Breast epithelium (tissue), 4 donors: ENCODE measurements around the gene SOD3. TPM values are rescaled to one million over a fixed set of nuclear protein-coding genes. Genes with fewer than 3 reads are reported as not detected.

Source experiments
- DNase-seq, 2 donors: peaks; one replicate each; pipeline ENCODE4 v3.0.0-alpha.2; 2019; ENCODE audit warnings: low spot score in 2 of 2
- H3K27ac ChIP-seq, 2 donors: fragments of 200-600 bp; sonication (generic) in 1 of 2; one replicate each; pipeline ENCODE4 v1.5.1; 2016 to 2019; ENCODE audit warnings: mild to moderate bottlenecking in 1 of 2
- H3K27me3 ChIP-seq, 2 donors: fragments of 200-600 bp; sonication (generic) in 1 of 2; one replicate each; pipeline versions ENCODE4 v1.5.1 to v1.6.0; 2017 to 2019; ENCODE audit warnings: control low read depth in 1 of 2, mild to moderate bottlenecking in 1 of 2
- H3K36me3 ChIP-seq: fragments of 200-600 bp; one replicate; pipeline ENCODE4 v1.5.1; 2019
- H3K4me1 ChIP-seq, 2 donors: fragments of 200-600 bp; sonication (generic); one replicate each; pipeline ENCODE4 v1.5.1; 2016 to 2019; ENCODE audit warnings: control low read depth in 1 of 2
- H3K4me3 ChIP-seq, 3 donors: fragments of 200-600 bp; sonication (generic); 1 replicate in 2 of 3; 2 replicates in 1 of 3; pipeline ENCODE4 v1.5.1; 2016 to 2019; ENCODE audit warnings: mild to moderate bottlenecking in 3 of 3, moderate library complexity in 2 of 3
- H3K9me3 ChIP-seq, 2 donors: fragments of 200-600 bp; sonication (generic) in 1 of 2; one replicate each; pipeline ENCODE4 v1.5.1; 2016 to 2019; ENCODE audit warnings: control low read depth in 1 of 2
- CTCF ChIP-seq, 3 donors: fragments of 450-650 bp; IDR thresholded peaks; one replicate each; pipeline ENCODE4 v1.5.1; 2016 to 2017; ENCODE audit warnings: antibody characterized with exemption in 3 of 3, mild to moderate bottlenecking in 3 of 3, moderate library complexity in 3 of 3
- POLR2A ChIP-seq: fragments of 450-650 bp; IDR thresholded peaks from one replicate; pipeline ENCODE4 v1.6.1; 2016; ENCODE audit warnings: antibody characterized with exemption, mild to moderate bottlenecking, moderate library complexity
- POLR2AphosphoS5 ChIP-seq, 3 donors: sonication (generic); formaldehyde crosslinking; IDR thresholded peaks; one replicate each; pipeline ENCODE4 v1.6.1; 2017; ENCODE audit warnings: antibody characterized with exemption in 3 of 3
- intact Hi-C: fragments of 100-400 bp; cut with DNase I; formaldehyde crosslinking; loops from one replicate; pipeline ENCODE4 v1.15.1; 2023; ENCODE audit warnings: low total_unique reads
- total RNA-seq, 3 donors: library from RNA; depleted of rRNA; stranded (reverse); fragments of >200 nt; gene quantifications; one replicate each; pipeline ENCODE4 v1.1.0, GENCODE V29; 2016

The SOD3 gene
- total RNA-seq, 3 donors from 2014 or later, result 22.0 to 131 (median 77.3) TPM

- no peaks in the 10 kb centered on the region for H3K9me3 ChIP-seq
- intact Hi-C loops, result no loop called here
- no peak for DNase-seq
- H3K4me3 ChIP-seq, result no peak overlapping the region
- no peaks in the 10 kb centered on the region for H3K27me3 ChIP-seq
- H3K4me1 ChIP-seq, result no peaks in the 10 kb centered on the region
- no peaks in the 10 kb centered on the region for H3K36me3 ChIP-seq
- no peak overlapping the region for H3K27ac ChIP-seq
- no peak for TF ChIP-seq POLR2AphosphoS5 (IDR thresholded peaks at IDR 0.05)
- TF ChIP-seq CTCF (IDR thresholded peaks at IDR 0.05), result no peak
- TF ChIP-seq POLR2A, result no peak
These were observed 41.4 kb downstream of the SOD3 start for GRCh38 chr4:24836661-24837242.

DNA sequence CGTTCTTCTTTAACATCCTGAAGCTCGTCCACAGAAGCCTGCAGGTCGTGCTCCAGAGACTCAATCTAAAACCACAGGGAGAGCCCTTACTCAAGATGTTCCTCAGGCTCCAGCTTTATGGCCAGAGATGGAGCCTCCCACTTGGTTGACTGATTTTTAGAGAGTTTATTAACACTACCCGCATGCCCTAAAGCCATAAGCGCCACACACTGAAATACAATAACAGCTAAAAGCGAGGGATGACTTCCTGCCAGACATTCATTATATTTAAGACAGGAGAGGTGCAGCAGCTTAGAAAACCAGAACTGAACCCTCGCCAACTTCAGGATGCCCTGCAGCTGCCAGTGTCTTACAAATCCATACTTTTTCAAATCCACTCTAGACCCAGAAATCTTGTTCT is 42.0 kb downstream of the SOD3 start:
- H3K27me3 ChIP-seq, result no peaks in the 10 kb centered on the region
- H3K27ac ChIP-seq, result no peak overlapping the region
- intact Hi-C loops, result no loop called here
- TF ChIP-seq POLR2AphosphoS5 (IDR thresholded peaks at IDR 0.05) (no peak), POLR2A (no peak), CTCF (IDR thresholded peaks at IDR 0.05) (no peak)
- no peaks in the 10 kb centered on the region for H3K4me1 ChIP-seq
- H3K36me3 ChIP-seq, result no peaks in the 10 kb centered on the region
- DNase-seq, result no peak
- no peak overlapping the region for H3K4me3 ChIP-seq
- H3K9me3 ChIP-seq, result no peaks in the 10 kb centered on the region

- intact Hi-C loops, result no loop called here
- no peak for TF ChIP-seq POLR2A
- Histone ChIP-seq H3K9me3 (no peaks in the 10 kb centered on the region), H3K27ac (no peak overlapping the region), H3K4me3 (no peak overlapping the region), H3K36me3 (no peaks in the 10 kb centered on the region), H3K27me3 (no peaks in the 10 kb centered on the region), H3K4me1 (no peaks in the 10 kb centered on the region)
- DNase-seq, result no peak
These were observed 42.4 kb downstream of the SOD3 start for GRCh38 chr4:24837781-24838180.

GRCh38 chr4:24840362-24840761 is 45.0 kb downstream of the SOD3 start:
- no peaks in the 10 kb centered on the region for H3K4me1 ChIP-seq
- intact Hi-C loops, result no loop called here
- H3K27me3 ChIP-seq, result no peaks in the 10 kb centered on the region
- no peak overlapping the region for H3K27ac ChIP-seq
- TF ChIP-seq POLR2A (no peak), POLR2AphosphoS5 (IDR thresholded peaks at IDR 0.05) (no peak), CTCF (IDR thresholded peaks at IDR 0.05) (no peak)
- H3K4me3 ChIP-seq, result no peak overlapping the region
- H3K36me3 ChIP-seq, result no peaks in the 10 kb centered on the region
- no peak for DNase-seq
- no peaks in the 10 kb centered on the region for H3K9me3 ChIP-seq

- H3K4me3 ChIP-seq, result no peak overlapping the region
- H3K27me3 ChIP-seq, result no peaks in the 10 kb centered on the region
- H3K9me3 ChIP-seq, result no peaks in the 10 kb centered on the region
- TF ChIP-seq CTCF (IDR thresholded peaks at IDR 0.05), result no peak
- no peak for TF ChIP-seq POLR2A
- TF ChIP-seq POLR2AphosphoS5 (IDR thresholded peaks at IDR 0.05), result no peak
- H3K27ac ChIP-seq, result no peak overlapping the region
- no peak for DNase-seq
- no peaks in the 10 kb centered on the region for H3K4me1 ChIP-seq
- intact Hi-C loops, result no loop called here
- H3K36me3 ChIP-seq, result no peaks in the 10 kb centered on the region
These were observed 45.6 kb downstream of the SOD3 start for GRCh38 chr4:24840826-24841543.
